ENCODE measurements around the gene AKR7A3.

- no peak for TF ChIP-seq CTCF (conservative IDR thresholded peaks at IDR 0.05; ENCODE audit: low read depth, low read length)
- TF ChIP-seq EZH2 (IDR thresholded peaks at IDR 0.05; ENCODE audit: borderline replicate concordance, low read depth, low read length, poor library complexity, severe bottlenecking): no peak
These were observed 33.9 kb upstream of the AKR7A3 start for GRCh38 chr1:19322481-19322880.

Measured in A673 (cell line).